Stimulated activated CD4-positive, alpha-beta T cell treated with anti-CD3 and anti-CD28 coated beads, Interleukin-4, amount 100 ng/mL, for 1 hour (primary cell): ENCODE measurements around the gene CDK16.
A peak's percentile ranks its signal among the peaks of the same experiment; 100 is the strongest.

ENCODE experiments used
- DNase-seq: peaks from one replicate; pipeline ENCODE4 v3.0.0-alpha.2; 2020

CDK16 gene

DNA sequence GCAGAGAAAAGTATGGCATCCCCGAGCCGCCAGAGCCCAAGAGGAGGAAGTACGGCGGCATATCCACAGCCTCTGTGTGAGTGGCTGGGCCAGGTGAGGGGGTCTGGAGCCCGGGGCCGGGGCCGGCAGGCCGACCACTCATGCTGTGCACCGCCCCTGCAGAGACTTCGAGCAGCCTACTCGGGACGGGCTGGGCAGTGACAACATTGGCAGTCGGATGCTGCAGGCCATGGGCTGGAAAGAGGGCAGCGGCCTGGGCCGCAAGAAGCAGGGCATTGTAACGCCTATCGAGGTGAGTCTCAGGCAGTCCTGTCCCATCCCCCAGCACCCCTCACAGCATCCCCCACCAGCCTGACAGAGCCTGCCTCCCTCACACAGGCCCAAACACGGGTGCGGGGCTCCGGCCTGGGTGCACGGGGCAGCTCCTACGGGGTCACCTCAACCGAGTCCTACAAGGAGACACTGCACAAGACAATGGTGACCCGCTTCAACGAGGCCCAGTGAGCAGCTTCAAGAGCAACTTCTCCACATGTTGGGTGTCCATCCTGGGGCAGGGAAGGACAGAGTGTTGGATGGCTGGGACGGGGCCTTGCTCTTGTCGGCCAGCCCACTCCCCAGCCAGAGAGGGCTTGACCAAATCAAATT lies 32.3 kb upstream of the CDK16 start:
- no peak for DNase-seq

DNA sequence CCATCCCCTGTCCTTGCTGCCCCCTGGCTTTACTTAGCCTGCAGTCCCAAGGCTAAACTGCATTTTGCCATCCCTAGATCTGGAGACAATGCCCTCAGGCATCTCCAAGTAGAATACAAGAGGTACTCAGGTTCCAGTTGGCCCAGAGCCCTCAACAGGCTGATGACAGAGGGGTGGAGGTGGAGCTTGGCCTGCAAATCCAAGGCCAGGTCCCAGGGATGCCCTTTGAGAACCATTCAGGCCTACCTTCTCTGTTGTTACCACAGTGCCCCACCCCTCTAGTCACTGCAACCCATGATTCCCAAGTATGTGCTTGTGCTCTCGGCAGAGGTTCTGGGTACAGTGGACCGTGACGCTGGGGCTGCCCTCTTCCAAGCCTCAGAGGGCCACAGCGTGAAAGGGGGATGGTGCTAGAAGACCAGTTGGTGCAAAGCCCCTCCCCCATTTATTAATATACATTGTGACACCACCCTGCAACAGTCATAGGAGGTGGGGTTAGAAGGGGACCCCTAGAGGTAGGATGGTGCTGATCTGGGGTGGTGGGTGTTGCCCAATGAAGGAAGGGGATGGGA lies 31.3 kb upstream of the CDK16 start:
- no peak for DNase-seq

GRCh38 chrX:47189906-47190305 lies 28.6 kb upstream of the CDK16 start:
- DNase-seq: no peak

- DNase-seq: peak; percentile 78
These were observed 27.8 kb upstream of the CDK16 start for GRCh38 chrX:47190445-47191269.

- peak; percentile 46 for DNase-seq
These were observed 27.1 kb upstream of the CDK16 start for GRCh38 chrX:47191331-47191730.

DNA sequence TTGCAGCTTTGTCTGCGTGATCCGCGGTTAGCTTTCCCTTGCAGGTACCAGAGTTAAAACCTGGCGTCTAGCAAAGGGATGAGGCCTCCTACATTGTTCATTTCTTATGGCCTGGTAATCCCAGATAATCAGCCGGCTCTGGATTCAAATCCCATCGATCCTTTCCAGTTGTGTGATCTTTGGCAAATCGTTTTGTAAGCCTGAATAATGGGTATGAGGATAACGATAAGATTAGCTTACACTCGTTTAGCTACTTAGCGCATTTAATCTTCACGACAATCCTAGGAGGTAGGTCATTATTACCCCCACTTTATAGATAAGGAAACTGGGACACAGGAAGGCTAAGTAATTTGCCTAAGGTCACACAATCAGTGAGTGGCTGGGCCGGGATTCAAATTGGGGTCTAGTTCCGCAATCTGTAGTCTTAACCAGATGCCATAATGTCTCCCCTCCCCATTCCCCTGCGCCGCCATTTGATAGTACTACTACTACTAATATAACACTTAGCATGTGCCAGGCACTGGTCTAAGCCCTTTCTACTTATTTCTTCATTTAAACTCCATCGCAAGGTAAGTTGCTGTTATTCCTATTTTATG lies 26.6 kb upstream of the CDK16 start:
- DNase-seq: no peak

GRCh38 chrX:47193475-47194193 lies 24.8 kb upstream of the CDK16 start, which contains the start of gene UBA1:
TSS of gene UBA1 (plus strand) at chrX:47193829. CDS start at chrX:47198803, 4,974 bp downstream.
- peak; percentile 85 for DNase-seq

DNA sequence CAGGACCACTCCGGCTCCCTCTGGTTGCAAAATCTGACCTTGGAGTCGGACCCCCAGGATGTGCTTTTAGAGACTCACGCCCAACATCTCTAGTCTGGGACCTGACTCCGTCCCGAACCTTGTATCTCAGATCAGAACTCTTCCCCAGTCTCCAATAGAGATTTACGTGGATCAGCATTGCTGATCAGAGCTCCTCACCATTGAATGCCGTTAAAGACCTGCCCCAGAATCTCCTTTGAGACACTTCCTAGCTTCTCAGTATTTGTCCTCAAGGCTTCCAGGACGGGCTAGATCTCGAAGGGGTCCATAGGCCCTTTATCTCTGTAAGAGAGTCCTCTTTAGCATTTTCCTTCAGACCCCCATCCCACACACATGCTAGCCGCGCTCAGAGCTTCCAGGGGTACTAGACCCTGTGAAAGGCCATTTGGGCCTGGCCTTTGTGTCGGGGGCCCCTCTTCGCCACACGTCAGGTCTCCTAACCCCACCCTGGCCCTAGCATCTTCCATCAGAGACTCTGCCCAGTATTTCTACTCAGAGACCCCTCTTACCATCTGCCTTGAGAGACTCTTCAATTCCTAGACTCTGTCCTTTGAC lies 24.2 kb upstream of the CDK16 start:
- DNase-seq: no peak

DNA sequence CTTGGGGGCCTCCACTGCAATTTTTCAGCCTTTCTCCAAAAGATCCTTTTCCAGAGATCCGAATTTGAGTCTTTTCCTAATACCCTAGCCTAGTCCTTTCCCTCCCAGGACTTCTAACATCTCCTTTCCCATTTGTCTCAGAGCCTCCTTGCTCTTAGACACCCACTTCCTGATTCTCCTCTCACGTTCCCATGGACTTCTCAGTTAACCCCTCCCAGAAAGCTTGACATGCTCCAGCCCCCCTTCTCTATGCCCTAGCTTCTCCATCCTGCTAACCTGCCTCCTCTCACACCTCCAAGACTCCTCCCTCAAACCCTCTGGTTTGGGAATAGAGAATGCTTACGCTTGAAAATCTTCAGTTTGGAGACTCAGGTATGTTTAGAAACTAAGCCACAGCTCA lies 22.4 kb upstream of the CDK16 start:
- DNase-seq: no peak

- no peak for DNase-seq
These were observed 21.0 kb upstream of the CDK16 start for GRCh38 chrX:47197526-47197925.

GRCh38 chrX:47198026-47198686 lies 20.3 kb upstream of the CDK16 start:
- DNase-seq: no peak

DNA sequence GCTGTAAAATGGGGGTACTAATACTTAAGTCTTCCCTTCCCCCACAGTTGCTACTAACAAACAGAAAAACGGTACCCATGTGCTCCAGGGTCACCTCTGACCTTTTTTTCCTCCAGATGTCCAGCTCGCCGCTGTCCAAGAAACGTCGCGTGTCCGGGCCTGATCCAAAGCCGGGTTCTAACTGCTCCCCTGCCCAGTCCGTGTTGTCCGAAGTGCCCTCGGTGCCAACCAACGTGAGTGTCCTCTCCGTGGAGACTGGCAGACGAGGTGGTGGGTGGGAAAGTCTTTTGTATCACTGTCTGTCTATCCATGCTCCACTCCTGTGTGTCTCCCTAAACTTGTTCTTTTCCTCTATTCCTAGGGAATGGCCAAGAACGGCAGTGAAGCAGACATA lies 19.8 kb upstream of the CDK16 start:
- no peak for DNase-seq

DNA sequence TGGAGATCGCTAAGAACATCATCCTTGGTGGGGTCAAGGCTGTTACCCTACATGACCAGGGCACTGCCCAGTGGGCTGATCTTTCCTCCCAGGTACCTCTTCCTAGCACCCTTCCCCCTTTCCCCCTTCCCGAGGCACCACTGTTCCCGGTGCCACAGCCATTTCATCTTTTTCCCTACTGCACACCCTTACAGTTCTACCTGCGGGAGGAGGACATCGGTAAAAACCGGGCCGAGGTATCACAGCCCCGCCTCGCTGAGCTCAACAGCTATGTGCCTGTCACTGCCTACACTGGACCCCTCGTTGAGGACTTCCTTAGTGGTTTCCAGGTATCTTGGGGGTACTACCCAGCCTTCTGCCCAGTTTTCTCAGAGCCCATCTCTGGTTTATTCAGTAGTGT lies 19.2 kb upstream of the CDK16 start:
- DNase-seq: no peak

DNA sequence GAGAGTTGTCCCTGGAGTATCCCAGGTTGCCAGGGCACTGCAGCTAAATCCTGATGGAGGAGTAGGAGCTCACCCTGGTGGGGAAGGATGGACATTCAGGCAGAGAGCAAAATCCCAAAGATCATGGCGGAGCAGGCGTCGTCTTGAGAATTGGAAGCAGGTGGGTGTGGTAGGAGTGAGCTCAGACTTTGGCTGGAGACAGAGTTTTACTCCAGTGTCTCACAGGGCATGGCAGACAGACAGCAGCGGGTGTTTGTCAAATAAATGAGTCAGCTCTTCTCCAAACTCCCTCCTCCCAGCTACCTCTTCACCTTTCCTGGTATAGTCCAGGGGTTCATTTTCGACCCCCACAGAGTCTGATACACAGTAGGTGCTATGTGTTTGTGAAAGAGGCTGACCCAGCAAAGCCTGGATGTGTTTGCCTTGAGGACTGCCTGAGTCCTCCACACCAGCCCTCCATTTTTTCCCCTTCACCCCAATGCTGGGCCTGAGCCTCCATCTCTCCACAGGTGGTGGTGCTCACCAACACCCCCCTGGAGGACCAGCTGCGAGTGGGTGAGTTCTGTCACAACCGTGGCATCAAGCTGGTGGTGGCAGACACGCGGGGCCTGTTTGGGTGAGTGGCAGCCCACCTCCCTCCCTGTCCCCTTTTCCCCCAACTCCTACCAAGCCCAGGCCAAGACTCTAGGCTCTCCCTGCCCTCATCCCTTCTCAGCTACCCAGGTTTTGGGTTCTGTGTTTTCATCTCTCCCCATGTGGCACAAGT lies 17.9 kb upstream of the CDK16 start:
- no peak for DNase-seq

DNA sequence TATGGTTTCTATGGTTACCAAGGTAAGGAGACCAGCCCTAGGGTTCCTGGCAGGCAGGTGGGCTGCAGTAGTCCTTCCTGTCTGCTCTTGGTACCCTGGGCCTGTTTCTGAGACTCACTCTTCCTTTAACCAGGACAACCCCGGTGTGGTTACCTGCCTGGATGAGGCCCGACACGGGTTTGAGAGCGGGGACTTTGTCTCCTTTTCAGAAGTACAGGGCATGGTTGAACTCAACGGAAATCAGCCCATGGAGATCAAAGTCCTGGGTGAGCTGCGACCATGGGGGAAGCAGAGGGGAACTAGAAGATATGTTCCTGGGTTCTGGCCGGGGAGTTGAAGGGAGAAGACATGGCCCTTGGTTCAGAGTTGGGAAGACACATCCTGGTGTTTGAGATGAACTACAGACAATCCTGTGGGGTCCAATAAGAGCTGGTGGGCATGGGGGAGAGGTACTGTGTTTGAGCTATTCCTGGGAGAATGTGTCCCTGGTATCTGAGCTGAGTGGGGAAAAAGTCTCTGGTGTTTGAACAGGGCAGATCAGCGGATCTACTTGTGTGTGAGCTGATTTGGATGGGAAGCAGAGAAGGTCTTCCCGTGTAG lies 17.0 kb upstream of the CDK16 start:
- no peak for DNase-seq

DNA sequence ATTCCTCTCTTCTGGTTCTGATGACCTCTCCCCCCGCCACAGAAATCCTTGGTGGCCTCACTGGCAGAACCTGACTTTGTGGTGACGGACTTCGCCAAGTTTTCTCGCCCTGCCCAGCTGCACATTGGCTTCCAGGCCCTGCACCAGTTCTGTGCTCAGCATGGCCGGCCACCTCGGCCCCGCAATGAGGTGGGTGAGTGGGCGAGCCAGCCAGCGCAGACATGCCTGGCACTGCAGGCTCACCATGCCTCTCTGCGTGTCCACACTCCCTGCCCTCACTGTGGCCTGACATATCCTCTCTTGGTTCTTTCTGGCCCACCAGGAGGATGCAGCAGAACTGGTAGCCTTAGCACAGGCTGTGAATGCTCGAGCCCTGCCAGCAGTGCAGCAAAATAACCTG lies 16.2 kb upstream of the CDK16 start:
- DNase-seq: no peak

DNA sequence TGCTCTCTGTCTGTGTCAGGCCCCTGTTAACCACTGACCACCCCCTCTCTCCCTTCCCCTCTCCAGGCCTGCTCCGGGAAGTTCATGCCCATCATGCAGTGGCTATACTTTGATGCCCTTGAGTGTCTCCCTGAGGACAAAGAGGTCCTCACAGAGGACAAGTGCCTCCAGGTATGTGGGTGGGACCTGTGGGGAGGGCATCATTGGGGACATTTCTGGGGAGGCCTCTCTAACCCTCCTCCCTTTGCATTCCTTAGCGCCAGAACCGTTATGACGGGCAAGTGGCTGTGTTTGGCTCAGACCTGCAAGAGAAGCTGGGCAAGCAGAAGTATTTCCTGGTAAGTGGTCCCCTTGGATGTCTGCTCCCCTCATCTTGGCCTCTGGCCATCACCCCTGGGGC lies 15.6 kb upstream of the CDK16 start:
- DNase-seq: no peak

DNA sequence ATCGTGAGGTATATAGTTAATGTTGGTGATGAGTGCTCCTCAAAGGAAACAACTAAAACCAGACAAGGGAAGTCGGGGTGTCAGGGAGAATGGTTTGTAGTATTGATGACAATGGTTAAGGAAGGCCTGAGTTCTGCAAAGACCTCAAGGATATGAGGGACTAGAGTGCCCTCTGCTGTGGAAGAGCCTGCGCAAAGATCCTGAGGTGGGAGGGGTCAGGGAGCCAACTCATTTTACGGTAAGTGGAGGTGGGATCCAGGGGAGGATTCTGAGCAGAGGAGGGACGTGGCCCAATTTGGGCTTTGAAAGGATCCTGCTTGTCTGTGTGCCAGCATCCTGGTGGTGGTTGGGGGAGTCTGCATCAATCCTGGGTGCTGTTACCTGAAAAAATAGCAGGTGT lies 13.5 kb upstream of the CDK16 start:
- no peak for DNase-seq

GRCh38 chrX:47206316-47206715 lies 12.2 kb upstream of the CDK16 start:
- DNase-seq: no peak

DNA sequence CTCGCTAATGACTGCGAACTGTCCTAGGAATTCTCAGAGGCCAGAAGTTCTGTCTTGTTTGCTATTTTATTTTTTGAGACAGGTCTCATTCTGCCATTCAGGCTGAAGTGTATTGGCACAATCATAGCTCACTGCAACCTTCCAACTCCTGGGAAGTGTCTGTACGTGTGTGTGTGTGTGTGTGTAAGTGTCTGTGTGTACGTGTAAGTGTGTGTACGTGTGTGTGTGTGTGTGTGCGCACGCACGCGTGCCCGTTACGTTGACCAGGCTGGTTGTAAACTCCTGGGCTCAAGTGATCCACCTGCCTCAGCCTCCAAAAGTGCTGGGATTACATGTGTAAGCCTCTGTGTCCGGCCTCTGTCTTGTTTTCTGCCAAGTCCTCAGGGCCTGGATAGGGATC lies 10.4 kb upstream of the CDK16 start:
- no peak for DNase-seq
